Stimulated activated memory B cell treated with anti-CD40 and anti-IgM and Interleukin-4, amounts not matched to agents 10 μg/mL and 1 μg/mL and 100 μg/mL, for 72 hours (primary cell): ENCODE data around the gene ZNF318.

Source experiments
- ATAC-seq: fragments of 150-1000 bp; cut with Tn5 transposase; 2 replicates; pipeline ENCODE4 v1.10.0; 2021
- H3K27ac Mint-ChIP-seq: one replicate; pipeline ENCODE4 v1.8.0; 2022; ENCODE audit warnings: mild to moderate bottlenecking, mixed read lengths
- H3K27me3 Mint-ChIP-seq: one replicate; pipeline ENCODE4 v1.8.0; 2022; ENCODE audit warnings: mixed read lengths
- H3K36me3 Mint-ChIP-seq: one replicate; pipeline ENCODE4 v1.8.0; 2022; ENCODE audit warnings: mixed read lengths
- H3K4me1 Mint-ChIP-seq: one replicate; pipeline ENCODE4 v1.8.0; 2022; ENCODE audit warnings: mixed read lengths
- H3K4me3 Mint-ChIP-seq: one replicate; pipeline ENCODE4 v1.8.0; 2022; ENCODE audit warnings: mild to moderate bottlenecking, moderate library complexity, mixed read lengths
- H3K9me3 Mint-ChIP-seq: one replicate; pipeline ENCODE4 v1.8.0; 2022; ENCODE audit warnings: mixed read lengths

The ZNF318 gene

GRCh38 chr6:43331891-43332290 is 37.6 kb downstream of the ZNF318 start:
- H3K4me1 Mint-ChIP-seq = peaks cover 14% of the 10 kb centered on the region
- H3K27me3 Mint-ChIP-seq = no peaks in the 10 kb centered on the region
- H3K27ac Mint-ChIP-seq = no peak overlapping the region
- H3K9me3 Mint-ChIP-seq = no peaks in the 10 kb centered on the region
- H3K4me3 Mint-ChIP-seq = no peak overlapping the region
- peaks cover 19% of the 10 kb centered on the region for H3K36me3 Mint-ChIP-seq
- ATAC-seq = no peak

DNA sequence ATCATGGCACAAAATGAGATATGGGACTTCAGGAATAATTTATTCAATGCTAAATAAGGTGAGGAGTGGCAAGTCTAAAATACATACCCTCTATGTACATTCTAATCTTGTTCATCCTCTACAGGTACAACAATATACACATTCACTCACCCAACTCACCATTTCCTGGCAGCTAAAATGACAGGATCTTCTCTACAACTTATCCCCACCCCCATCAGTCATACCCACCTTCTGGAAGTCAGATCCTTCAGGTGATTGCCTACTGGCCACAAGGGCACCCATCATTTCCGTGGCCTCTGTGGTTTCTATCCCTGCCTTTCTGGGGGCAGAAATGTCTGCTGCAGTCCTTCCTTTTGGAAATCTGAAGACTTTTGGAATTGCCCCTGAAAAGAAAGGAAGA is 38.0 kb downstream of the ZNF318 start:
- Mint-ChIP-seq H3K27ac (no peak overlapping the region), H3K27me3 (no peaks in the 10 kb centered on the region), H3K4me1 (peaks cover 14% of the 10 kb centered on the region), H3K9me3 (no peaks in the 10 kb centered on the region), H3K4me3 (no peak overlapping the region), H3K36me3 (peaks cover 16% of the 10 kb centered on the region)
- no peak for ATAC-seq

- Mint-ChIP-seq H3K4me1 (peaks cover 18% of the 10 kb centered on the region), H3K27ac (no peak overlapping the region), H3K4me3 (no peak overlapping the region), H3K9me3 (no peaks in the 10 kb centered on the region), H3K36me3 (peaks cover 11% of the 10 kb centered on the region), H3K27me3 (no peaks in the 10 kb centered on the region)
- no peak for ATAC-seq
These were observed 40.9 kb downstream of the ZNF318 start for GRCh38 chr6:43328528-43328927.

DNA sequence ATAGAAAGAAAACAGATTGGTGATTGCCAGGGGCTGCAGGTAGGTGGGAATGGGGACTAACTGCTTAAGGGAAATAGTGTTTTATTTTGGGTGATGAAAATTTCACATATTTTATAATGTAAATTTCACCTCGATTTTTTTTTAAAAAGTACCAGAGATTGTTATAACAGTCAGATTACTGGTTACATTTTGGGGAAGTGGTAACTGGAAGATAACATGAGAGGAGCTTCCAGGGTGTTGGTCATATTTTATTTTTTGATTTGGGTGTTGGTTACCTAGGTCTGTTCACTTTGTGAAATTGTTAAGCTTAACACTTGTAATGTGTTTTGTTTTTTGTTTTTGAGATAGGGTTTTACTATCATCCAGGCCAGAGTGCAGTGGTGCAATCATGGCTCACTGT is 43.6 kb downstream of the ZNF318 start:
- Mint-ChIP-seq H3K4me3 (no peak overlapping the region), H3K27me3 (no peaks in the 10 kb centered on the region), H3K4me1 (peaks cover 34% of the 10 kb centered on the region), H3K36me3 (peaks cover 7% of the 10 kb centered on the region), H3K9me3 (no peaks in the 10 kb centered on the region), H3K27ac (no peak overlapping the region)
- no peak for ATAC-seq

DNA sequence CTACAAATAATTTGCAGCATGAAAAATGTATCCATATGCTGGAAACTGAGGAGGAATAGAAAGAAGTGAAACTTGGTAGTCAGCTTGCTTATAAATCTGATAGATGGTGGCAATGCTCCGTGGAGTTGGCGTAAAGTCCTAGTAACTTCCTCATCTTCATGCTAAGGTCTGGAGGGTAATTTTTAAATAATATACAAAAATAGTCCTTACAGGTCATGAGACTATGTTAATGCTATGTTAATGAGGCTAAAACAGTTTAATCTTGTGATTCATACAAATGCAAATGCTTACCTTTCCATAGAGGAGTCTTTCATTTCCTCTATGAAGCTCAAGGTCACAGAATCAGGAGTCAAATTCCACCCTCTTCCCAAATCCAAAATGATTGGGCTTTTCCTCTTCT is 51.4 kb downstream of the ZNF318 start:
- no peaks in the 10 kb centered on the region for H3K27me3 Mint-ChIP-seq
- peaks cover 7% of the 10 kb centered on the region for H3K36me3 Mint-ChIP-seq
- H3K4me1 Mint-ChIP-seq = peaks cover 72% of the 10 kb centered on the region
- no peaks in the 10 kb centered on the region for H3K9me3 Mint-ChIP-seq
- no peak overlapping the region for H3K4me3 Mint-ChIP-seq
- peak overlapping the region; percentile 76 for H3K27ac Mint-ChIP-seq
- peak; percentile 50 for ATAC-seq

DNA sequence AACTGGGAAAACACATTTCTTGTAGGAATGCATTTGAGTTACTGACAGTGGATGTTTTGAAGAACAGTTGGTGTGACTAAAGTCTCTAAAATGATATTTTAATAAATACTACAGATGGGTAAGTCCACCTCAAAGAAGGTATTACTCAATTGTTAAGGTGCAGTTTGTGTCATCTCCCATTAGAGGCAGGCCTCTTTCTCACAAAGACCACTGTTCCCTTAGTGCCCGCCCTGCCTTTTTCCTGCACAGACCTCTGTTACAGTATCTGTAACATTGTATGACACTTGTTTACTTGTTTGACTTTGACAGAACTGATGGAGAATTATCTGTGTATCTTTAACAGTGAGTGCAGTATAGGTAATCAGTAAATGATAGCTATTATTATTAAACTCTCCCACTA is 55.6 kb downstream of the ZNF318 start:
- H3K9me3 Mint-ChIP-seq = no peaks in the 10 kb centered on the region
- H3K4me3 Mint-ChIP-seq = no peak overlapping the region

DNA sequence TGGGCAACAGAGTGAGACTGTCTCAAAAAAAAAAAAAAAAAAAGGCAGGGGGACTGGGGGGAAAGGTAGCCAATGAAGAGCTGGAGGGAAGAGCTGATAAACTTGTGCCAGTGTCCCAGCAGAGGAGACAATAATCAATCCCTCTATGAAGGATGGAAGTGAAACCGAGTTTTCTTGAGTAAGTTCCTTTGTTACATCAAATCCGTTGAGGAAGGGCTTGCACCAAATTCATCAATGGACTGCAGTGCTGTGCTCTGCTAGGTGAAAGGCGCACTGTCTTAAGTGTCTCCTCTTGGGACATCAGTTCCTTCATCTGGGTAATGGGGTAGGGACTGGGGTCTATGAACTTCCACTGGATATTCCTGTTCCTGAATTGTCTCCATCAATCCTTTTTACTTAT is 57.8 kb downstream of the ZNF318 start:
- no peak overlapping the region for H3K4me3 Mint-ChIP-seq
- ATAC-seq = no peak
- H3K9me3 Mint-ChIP-seq = no peaks in the 10 kb centered on the region
- no peak overlapping the region for H3K27ac Mint-ChIP-seq
- H3K27me3 Mint-ChIP-seq = no peaks in the 10 kb centered on the region
- peaks cover 75% of the 10 kb centered on the region for H3K4me1 Mint-ChIP-seq
- no peaks in the 10 kb centered on the region for H3K36me3 Mint-ChIP-seq

More for the DNA sequence above, 55.6 kb downstream of the ZNF318 start:
- no peak overlapping the region for H3K27ac Mint-ChIP-seq
- H3K36me3 Mint-ChIP-seq = no peaks in the 10 kb centered on the region
- H3K27me3 Mint-ChIP-seq = no peaks in the 10 kb centered on the region
- no peak for ATAC-seq
- H3K4me1 Mint-ChIP-seq = peaks cover 80% of the 10 kb centered on the region

DNA sequence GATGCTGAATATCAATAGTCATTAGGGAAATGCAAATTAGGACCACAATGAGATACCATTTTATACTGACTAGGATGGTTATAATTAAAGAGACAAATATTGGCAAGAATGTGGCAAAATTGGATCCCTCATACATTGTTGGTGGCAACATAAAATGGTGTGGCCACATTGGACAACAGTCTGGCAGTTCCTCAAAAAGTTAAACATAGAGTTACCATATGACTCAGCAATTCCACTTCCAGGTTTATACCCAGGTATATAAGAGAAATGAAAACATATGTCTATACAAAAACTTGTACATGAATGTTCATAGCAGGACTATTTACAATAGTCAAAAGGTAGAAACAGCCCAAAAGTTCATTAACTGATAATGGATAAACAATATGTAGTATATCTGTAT is 58.8 kb downstream of the ZNF318 start:
- Mint-ChIP-seq H3K4me3 (no peak overlapping the region), H3K27me3 (no peaks in the 10 kb centered on the region), H3K9me3 (no peaks in the 10 kb centered on the region), H3K36me3 (no peaks in the 10 kb centered on the region), H3K4me1 (peaks cover 64% of the 10 kb centered on the region), H3K27ac (no peak overlapping the region)
- no peak for ATAC-seq

GRCh38 chr6:43310134-43310533 is 59.3 kb downstream of the ZNF318 start:
- ATAC-seq = no peak
- peaks cover 59% of the 10 kb centered on the region for H3K4me1 Mint-ChIP-seq
- no peaks in the 10 kb centered on the region for H3K27me3 Mint-ChIP-seq
- H3K27ac Mint-ChIP-seq = no peak overlapping the region
- no peaks in the 10 kb centered on the region for H3K36me3 Mint-ChIP-seq
- no peak overlapping the region for H3K4me3 Mint-ChIP-seq
- no peaks in the 10 kb centered on the region for H3K9me3 Mint-ChIP-seq

- no peaks in the 10 kb centered on the region for H3K27me3 Mint-ChIP-seq
- peaks cover 54% of the 10 kb centered on the region for H3K4me1 Mint-ChIP-seq
- peak overlapping the region; percentile 76 for H3K27ac Mint-ChIP-seq
- ATAC-seq = no peak
- H3K9me3 Mint-ChIP-seq = no peaks in the 10 kb centered on the region
- H3K36me3 Mint-ChIP-seq = no peaks in the 10 kb centered on the region
- H3K4me3 Mint-ChIP-seq = peak overlapping the region; percentile 82
These were observed 60.4 kb downstream of the ZNF318 start for GRCh38 chr6:43308990-43309477.

DNA sequence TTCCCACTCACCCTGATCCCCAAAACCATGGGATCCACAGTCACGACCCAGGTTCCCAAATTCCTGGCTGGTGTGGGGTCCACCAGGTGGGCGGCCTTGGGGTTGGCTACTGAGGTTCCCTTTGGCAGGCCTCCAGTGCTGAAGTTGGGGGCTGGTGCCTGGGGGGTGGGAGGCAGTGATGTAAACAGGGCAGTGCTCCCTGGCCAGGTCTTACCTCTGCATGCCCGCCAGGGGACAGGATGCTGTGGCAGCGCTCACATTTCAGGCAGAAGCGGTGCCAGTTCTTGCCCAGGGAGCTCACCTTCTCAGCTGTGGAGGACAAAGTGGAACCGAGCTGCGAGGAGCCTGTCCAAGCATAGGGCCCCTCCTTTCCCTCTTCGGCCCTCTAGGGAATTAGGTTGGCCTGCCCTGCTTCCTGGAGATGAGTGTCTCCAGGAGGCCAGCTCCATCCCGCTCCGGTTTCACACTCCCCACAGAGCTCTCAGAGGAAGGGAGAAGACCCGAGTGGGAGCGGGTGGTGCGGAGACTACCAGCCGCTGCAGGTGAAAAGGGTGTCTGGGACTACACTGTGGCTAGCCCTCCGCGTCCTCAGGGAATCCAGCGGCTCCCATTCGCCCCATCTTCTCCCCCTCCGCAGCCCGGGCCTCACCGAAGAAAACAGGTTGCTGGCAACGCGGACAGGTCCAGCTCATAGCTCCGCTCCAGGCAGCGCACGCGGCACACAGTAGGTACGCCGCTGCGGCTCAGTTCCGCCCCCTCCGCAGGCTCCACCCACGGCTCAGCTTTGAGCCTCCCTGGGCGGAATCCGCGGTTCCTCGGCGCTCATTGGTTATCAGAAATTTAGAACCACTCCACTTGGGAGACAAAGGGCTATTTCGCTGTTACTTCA is 61.1 kb downstream of the ZNF318 start, which contains the start of gene CRIP3:
CRIP3 (minus strand) TSS at position 726 of the 889 bp plus-strand sequence; CDS start at position 692, 34 bp downstream.
- peaks cover 47% of the 10 kb centered on the region for H3K4me1 Mint-ChIP-seq
- peak within 1 kb of the TSS; percentile 76 for H3K27ac Mint-ChIP-seq
- H3K27me3 Mint-ChIP-seq = no peaks in the 10 kb centered on the region
- peak; percentile 84 for ATAC-seq
- peak within 1 kb of the TSS; percentile 82 for H3K4me3 Mint-ChIP-seq
- H3K36me3 Mint-ChIP-seq = no peaks in the 10 kb centered on the region
- H3K9me3 Mint-ChIP-seq = no peaks in the 10 kb centered on the region

DNA sequence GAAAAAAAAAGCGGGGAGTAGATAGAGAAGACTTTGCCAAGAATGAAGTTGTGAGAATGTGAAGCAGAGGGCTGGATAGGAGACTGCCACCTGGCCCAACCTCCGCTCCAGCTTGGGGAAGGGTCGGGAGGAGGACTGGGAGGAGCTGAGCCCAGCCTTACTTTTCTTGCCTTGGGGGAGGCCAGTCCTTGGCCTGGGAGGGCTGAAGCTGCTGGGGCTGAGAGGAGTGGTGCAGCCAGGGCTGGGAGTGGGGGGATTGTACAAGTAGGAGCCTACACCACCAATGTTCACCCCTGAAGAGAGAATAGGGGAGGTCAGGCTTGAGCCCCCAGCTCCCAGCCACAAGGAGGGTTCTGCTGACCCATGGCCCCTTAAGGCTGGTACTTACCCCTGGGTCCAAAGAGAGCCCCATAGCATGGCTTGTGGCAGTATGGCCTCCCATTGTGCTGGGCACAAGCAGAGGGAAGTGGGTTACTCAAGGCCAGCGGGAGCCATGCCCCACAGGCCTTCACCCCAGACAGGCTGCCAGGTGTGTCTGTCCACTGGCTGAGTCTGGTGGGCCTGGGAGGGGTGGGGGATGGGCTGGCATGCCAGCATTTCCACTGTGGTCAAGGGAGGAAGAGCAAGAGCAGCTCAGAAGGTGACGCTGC is 61.9 kb downstream of the ZNF318 start:
- Mint-ChIP-seq H3K4me3 (no peak overlapping the region), H3K27me3 (no peaks in the 10 kb centered on the region), H3K36me3 (no peaks in the 10 kb centered on the region), H3K4me1 (peaks cover 40% of the 10 kb centered on the region), H3K27ac (peak overlapping the region; percentile 76), H3K9me3 (no peaks in the 10 kb centered on the region)
- ATAC-seq = no peak

GRCh38 chr6:43306086-43306485 is 63.4 kb downstream of the ZNF318 start:
- no peak for ATAC-seq
- Mint-ChIP-seq H3K27ac (no peak overlapping the region), H3K4me3 (no peak overlapping the region), H3K4me1 (peaks cover 29% of the 10 kb centered on the region), H3K9me3 (no peaks in the 10 kb centered on the region), H3K27me3 (no peaks in the 10 kb centered on the region), H3K36me3 (no peaks in the 10 kb centered on the region)

- Mint-ChIP-seq H3K27ac (no peak overlapping the region), H3K4me3 (no peak overlapping the region), H3K4me1 (peaks cover 23% of the 10 kb centered on the region), H3K36me3 (no peaks in the 10 kb centered on the region), H3K27me3 (peaks cover 6% of the 10 kb centered on the region), H3K9me3 (no peaks in the 10 kb centered on the region)
- no peak for ATAC-seq
These were observed 64.6 kb downstream of the ZNF318 start for GRCh38 chr6:43304882-43305281.

GRCh38 chr6:43304361-43304760 is 65.1 kb downstream of the ZNF318 start:
- peaks cover 10% of the 10 kb centered on the region for H3K27me3 Mint-ChIP-seq
- no peaks in the 10 kb centered on the region for H3K36me3 Mint-ChIP-seq
- H3K27ac Mint-ChIP-seq = no peak overlapping the region
- no peak overlapping the region for H3K4me3 Mint-ChIP-seq
- H3K4me1 Mint-ChIP-seq = peaks cover 26% of the 10 kb centered on the region
- ATAC-seq = no peak
- no peaks in the 10 kb centered on the region for H3K9me3 Mint-ChIP-seq
